PC-3 (cell line): ENCODE data around the gene GMDS. TPM values are rescaled to one million over a fixed set of nuclear protein-coding genes. Genes with fewer than 3 reads are reported as not detected.

Experiments
- ATAC-seq: fragments of 200-7000 bp; cut with Tn5 transposase; 2 replicates; pipeline ENCODE4 v1.9.1; 2020; ENCODE audit warnings: mild to moderate bottlenecking, moderate library complexity
- BruUV-seq: library from RNA; stranded (reverse); fragments of 400-500 nt; replicated peaks from 2 replicates; lab custom pipeline; 2021; lab: Mats Ljungman, UMichigan
- CTCF ChIA-PET: fragments of 300-600 bp; sonication (Branson Sonifier 250); formaldehyde crosslinking; loops from one replicate; lab custom pipeline; 2022; ENCODE audit warnings: antibody characterized with exemption; lab: Charles Lee
- POLR2A ChIA-PET: fragments of 300-600 bp; sonication (Branson Sonifier 250); formaldehyde crosslinking; loops from one replicate; lab custom pipeline; 2022; ENCODE audit warnings: antibody characterized with exemption; ENCODE audit not compliant: unreplicated experiment; lab: Charles Lee
- DNase-seq: peaks from one replicate; pipeline ENCODE4 v3.0.0-alpha.2; 2015
- H2AFZ ChIP-seq: fragments of 300-600 bp; sonication (generic); 2 replicates; pipeline ENCODE4 v1.6.0; 2016; ENCODE audit warnings: antibody characterized with exemption, low read length
- H3F3A ChIP-seq: fragments of 300-600 bp; sonication (generic); one replicate; pipeline ENCODE4 v1.6.0; 2017; ENCODE audit warnings: antibody characterized with exemption, low read length, control low read depth, mild to moderate bottlenecking; ENCODE audit not compliant: unreplicated experiment
- H3K27ac ChIP-seq: fragments of 300-600 bp; sonication (generic); 2 replicates; pipeline ENCODE4 v1.5.1; 2016; ENCODE audit warnings: mild to moderate bottlenecking, low read length
- H3K27me3 ChIP-seq: fragments of 300-600 bp; sonication (generic); 2 replicates; pipeline ENCODE4 v1.6.1; 2016; ENCODE audit warnings: low read length, mixed read lengths
- H3K36me3 ChIP-seq: fragments of 300-600 bp; sonication (generic); 2 replicates; pipeline ENCODE4 v1.6.1; 2016; ENCODE audit warnings: low read depth, mixed run types, low read length, mixed read lengths
- H3K4me1 ChIP-seq: fragments of 300-600 bp; sonication (generic); 2 replicates; pipeline ENCODE4 v1.5.1; 2016; ENCODE audit warnings: low read length; ENCODE audit not compliant: insufficient read depth
- H3K4me2 ChIP-seq: fragments of 300-600 bp; sonication (generic); 2 replicates; pipeline ENCODE4 v1.6.0; 2016; ENCODE audit warnings: low read length
- H3K4me3 ChIP-seq: fragments of 300-600 bp; sonication (generic); 2 replicates; pipeline ENCODE4 v1.5.1; 2016; ENCODE audit warnings: mild to moderate bottlenecking, low read length, mixed read lengths
- H3K79me2 ChIP-seq: fragments of 300-600 bp; sonication (generic); 2 replicates; pipeline ENCODE4 v1.6.1; 2017; ENCODE audit warnings: low read length, mixed read lengths
- H3K9ac ChIP-seq: fragments of 300-600 bp; sonication (generic); 2 replicates; pipeline ENCODE4 v1.6.0; 2016; ENCODE audit warnings: mild to moderate bottlenecking, low read length
- H3K9me2 ChIP-seq: fragments of 300-600 bp; sonication (generic); replicated peaks from 2 replicates; pipeline ENCODE4 v1.6.1; 2016; ENCODE audit warnings: mixed run types, low read length, mixed read lengths
- H3K9me3 ChIP-seq: fragments of 300-600 bp; sonication (generic); 2 replicates; pipeline ENCODE4 v1.6.1; 2016; ENCODE audit warnings: low read length, mixed read lengths
- H4K20me1 ChIP-seq: fragments of 300-600 bp; sonication (generic); 2 replicates; pipeline ENCODE4 v1.6.1; 2016; ENCODE audit warnings: low read length, mixed read lengths
- EZH2 ChIP-seq: fragments of 300-600 bp; sonication (generic); IDR thresholded peaks from one replicate; pipeline ENCODE4 v1.6.1; 2017; ENCODE audit warnings: antibody characterized with exemption, mild to moderate bottlenecking, low read length; ENCODE audit not compliant: unreplicated experiment
- EZH2phosphoT487 ChIP-seq: fragments of 300-600 bp; sonication (generic); IDR thresholded peaks from 2 replicates; pipeline ENCODE4 v1.6.1; 2018; ENCODE audit warnings: mild to moderate bottlenecking, antibody characterized with exemption, low read length, borderline replicate concordance
- intact Hi-C: fragments of 100-400 bp; cut with micrococcal nuclease; formaldehyde crosslinking; loops from 2 replicates; pipeline ENCODE4 v1.9.0; 2023
- total RNA-seq: library from RNA; depleted of rRNA; stranded (reverse); fragments of >200 nt; gene quantifications from 2 replicates; pipeline ENCODE4 v1.2.3, GENCODE V29; 2014
- TF ChIP-seq, protein P1 (sequence below): fragments of 300-600 bp; sonication (generic); conservative IDR thresholded peaks from 2 replicates; pipeline ENCODE4 v1.5.1; 2017; ENCODE audit warnings: antibody characterized with exemption, low read depth, mild to moderate bottlenecking, low read length

The GMDS gene
- total RNA-seq, 1 experiment from 2014 or later: 18.3 TPM

- no peak overlapping the region for H3K4me3 ChIP-seq
Observed at GRCh38 chr6:2120912-2121311, 124.5 kb downstream of the GMDS start.

GRCh38 chr6:2119275-2119674 lies 126.1 kb downstream of the GMDS start:
- H3F3A ChIP-seq: no peaks in the 10 kb centered on the region
- CTCF ChIA-PET: no interaction called here

More at GRCh38 chr6:2120912-2121311, 124.5 kb downstream of the GMDS start:
- Histone ChIP-seq H2AFZ (no peak overlapping the region), H3F3A (no peaks in the 10 kb centered on the region), H3K9ac (no peak overlapping the region), H3K9me2 (no peaks in the 10 kb centered on the region), H3K79me2 (no peaks in the 10 kb centered on the region), H3K4me2 (no peak overlapping the region), H4K20me1 (no peaks in the 10 kb centered on the region), H3K4me1 (peaks cover 11% of the 10 kb centered on the region), H3K27ac (no peak overlapping the region), H3K36me3 (no peaks in the 10 kb centered on the region), H3K27me3 (no peaks in the 10 kb centered on the region), H3K9me3 (no peaks in the 10 kb centered on the region)
- DNase-seq (no peak), ATAC-seq (no peak)
- intact Hi-C loops: no loop called here
- ChIA-PET POLR2A (no interaction called here), CTCF (no interaction called here)
- TF ChIP-seq, protein P1, sequence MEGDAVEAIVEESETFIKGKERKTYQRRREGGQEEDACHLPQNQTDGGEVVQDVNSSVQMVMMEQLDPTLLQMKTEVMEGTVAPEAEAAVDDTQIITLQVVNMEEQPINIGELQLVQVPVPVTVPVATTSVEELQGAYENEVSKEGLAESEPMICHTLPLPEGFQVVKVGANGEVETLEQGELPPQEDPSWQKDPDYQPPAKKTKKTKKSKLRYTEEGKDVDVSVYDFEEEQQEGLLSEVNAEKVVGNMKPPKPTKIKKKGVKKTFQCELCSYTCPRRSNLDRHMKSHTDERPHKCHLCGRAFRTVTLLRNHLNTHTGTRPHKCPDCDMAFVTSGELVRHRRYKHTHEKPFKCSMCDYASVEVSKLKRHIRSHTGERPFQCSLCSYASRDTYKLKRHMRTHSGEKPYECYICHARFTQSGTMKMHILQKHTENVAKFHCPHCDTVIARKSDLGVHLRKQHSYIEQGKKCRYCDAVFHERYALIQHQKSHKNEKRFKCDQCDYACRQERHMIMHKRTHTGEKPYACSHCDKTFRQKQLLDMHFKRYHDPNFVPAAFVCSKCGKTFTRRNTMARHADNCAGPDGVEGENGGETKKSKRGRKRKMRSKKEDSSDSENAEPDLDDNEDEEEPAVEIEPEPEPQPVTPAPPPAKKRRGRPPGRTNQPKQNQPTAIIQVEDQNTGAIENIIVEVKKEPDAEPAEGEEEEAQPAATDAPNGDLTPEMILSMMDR: no peak
- TF ChIP-seq EZH2phosphoT487: no peak
- no peak for TF ChIP-seq EZH2
- BruUV-seq: no TSS peak

GRCh38 chr6:2118136-2118535 lies 127.3 kb downstream of the GMDS start:
- Histone ChIP-seq H3K9ac (no peak overlapping the region), H4K20me1 (no peaks in the 10 kb centered on the region), H3K27me3 (no peaks in the 10 kb centered on the region), H3K27ac (no peak overlapping the region), H3F3A (no peaks in the 10 kb centered on the region), H3K36me3 (no peaks in the 10 kb centered on the region), H3K4me2 (no peak overlapping the region), H3K79me2 (no peaks in the 10 kb centered on the region), H3K9me2 (no peaks in the 10 kb centered on the region), H2AFZ (no peak overlapping the region), H3K4me1 (peaks cover 11% of the 10 kb centered on the region), H3K9me3 (no peaks in the 10 kb centered on the region), H3K4me3 (no peak overlapping the region)
- ATAC-seq (no peak), DNase-seq (no peak)
- ChIA-PET POLR2A (no interaction called here), CTCF (no interaction called here)
- intact Hi-C loops: loop anchor here (10.0 kb wide), 1 partner anchor 47 kb away; no protein-coding TSS in a partner anchor
- TF ChIP-seq EZH2 (no peak), EZH2phosphoT487 (no peak)
- TF ChIP-seq, protein P1: no peak
- BruUV-seq: no TSS peak

More at GRCh38 chr6:2119275-2119674, 126.1 kb downstream of the GMDS start:
- Histone ChIP-seq H3K79me2 (no peaks in the 10 kb centered on the region), H4K20me1 (no peaks in the 10 kb centered on the region), H3K4me3 (no peak overlapping the region), H3K4me1 (peaks cover 11% of the 10 kb centered on the region), H3K9ac (no peak overlapping the region), H3K27ac (no peak overlapping the region), H3K9me2 (no peaks in the 10 kb centered on the region), H3K4me2 (no peak overlapping the region), H3K27me3 (no peaks in the 10 kb centered on the region), H3K9me3 (no peaks in the 10 kb centered on the region), H2AFZ (no peak overlapping the region), H3K36me3 (no peaks in the 10 kb centered on the region)
- no TSS peak for BruUV-seq
- DNase-seq (no peak), ATAC-seq (no peak)
- TF ChIP-seq EZH2phosphoT487 (no peak), EZH2 (no peak)
- TF ChIP-seq, protein P1: no peak
- POLR2A ChIA-PET: no interaction called here
- intact Hi-C loops: loop anchor here (10.0 kb wide), 1 partner anchor 46 kb away; no protein-coding TSS in a partner anchor
